GM21717 (cell line): ENCODE results near the gene RALGDS.
"Not testable (repeated sequence)": the region's sequence is repeated elsewhere in the genome, so short reads cannot be mapped to it uniquely, and the experiment has no call there.

Experiments
- ATAC-seq: cut with Tn5 transposase; IDR thresholded peaks from one replicate; pipeline ENCODE4 v1.9.1; 2021; ENCODE audit warnings: mild to moderate bottlenecking, moderate library complexity; ENCODE audit not compliant: unreplicated experiment

Gene RALGDS

DNA sequence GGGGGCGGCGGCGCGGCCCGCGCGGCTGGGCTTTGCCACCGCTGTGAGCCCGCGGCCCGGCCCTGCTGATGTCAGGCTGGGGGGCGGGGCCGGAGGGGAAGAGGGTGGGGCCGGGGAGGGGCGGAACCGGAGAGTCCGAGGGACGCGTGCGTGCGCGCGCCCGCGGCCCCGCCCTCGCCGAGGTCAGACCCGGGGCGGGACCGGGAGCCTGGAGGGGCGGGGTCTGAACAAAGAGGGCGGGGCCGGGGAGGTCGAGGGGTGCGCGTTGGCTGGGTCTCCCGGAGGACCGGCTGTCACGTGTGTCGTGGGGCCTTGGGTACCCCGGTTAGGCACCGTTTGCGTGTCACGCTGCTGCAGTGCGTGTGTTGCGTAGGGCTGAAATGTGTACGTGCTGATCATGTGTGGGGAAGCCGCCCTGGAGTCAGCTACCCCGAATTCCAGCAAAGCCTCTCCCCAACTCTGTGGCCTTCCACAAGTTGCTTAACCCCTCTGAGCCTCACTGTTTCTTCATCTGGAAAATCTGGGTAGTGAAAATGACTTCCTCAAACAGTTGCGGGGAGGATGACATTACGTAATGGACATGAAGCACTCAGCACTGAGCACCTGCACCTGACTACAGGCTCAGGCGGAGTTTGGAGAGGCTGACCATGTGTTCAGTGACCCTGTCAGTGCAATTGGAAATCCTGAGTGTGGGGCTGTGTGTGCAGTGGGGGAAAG, at the start of gene RALGDS:
Gene RALGDS (minus strand): TSS at position 43 of the 717 bp plus-strand sequence. CDS start 86 bp downstream, outside the sequence.
- peak; percentile 53 for ATAC-seq

DNA sequence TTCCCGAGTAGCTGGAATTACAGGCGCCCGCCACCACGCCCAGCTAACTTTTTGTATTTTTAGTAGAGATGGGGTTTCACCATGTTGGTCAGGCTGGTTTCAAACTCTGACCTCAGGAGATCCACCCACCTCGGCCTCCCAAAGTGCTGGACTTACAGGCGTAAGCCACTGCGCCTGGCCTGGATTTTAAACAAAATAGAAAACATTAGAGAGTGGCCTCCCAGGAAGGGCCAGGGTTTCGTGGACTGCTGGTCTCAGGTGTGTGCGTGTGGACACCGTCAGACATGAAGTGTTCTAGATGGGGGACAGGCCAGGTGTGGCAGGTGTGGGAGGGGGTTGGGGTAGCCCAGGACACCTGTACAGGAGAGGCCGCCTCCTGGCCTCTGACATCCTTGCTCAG, 49.7 kb upstream of the RALGDS start:
- ATAC-seq: no peak

DNA sequence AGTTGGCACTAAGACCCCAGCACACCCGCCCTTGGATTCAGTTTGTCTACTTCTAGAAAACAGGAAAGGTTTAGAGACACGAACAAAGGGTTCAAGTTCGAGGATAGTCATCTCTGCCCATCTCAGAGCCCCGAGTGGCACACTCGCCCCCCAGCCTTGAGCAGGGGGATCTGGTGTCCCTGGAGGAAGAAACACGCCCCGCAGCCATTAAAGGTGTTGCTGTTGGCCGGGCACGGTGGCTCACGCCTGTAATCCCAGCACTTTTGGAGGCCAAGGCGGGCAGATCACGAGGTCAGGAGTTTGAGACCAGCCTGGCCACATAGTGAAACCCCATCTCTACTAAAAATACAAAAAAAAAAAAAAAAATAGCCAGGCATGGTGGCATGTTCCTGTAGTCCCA, 48.6 kb upstream of the RALGDS start:
- ATAC-seq: not testable (repeated sequence)

DNA sequence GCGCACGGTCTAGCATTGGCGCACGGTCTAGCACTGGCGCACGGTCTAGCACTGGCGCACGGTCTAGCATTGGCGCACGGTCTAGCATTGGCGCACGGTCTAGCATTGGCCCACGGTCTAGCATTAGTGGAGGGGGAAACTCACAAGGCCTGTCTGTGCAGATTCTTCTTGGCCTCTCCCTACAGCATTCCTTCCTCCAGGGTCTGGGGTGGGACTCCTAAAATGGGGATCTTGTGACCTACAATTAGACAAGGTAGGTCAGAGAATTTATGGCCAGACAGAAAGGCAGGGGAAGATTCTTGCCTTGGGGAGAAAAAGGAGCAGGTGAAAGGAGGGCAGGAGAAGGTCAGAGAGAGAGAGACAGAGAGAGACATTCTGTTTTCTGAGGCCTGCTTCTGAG, 48.1 kb upstream of the RALGDS start:
- ATAC-seq: no peak

DNA sequence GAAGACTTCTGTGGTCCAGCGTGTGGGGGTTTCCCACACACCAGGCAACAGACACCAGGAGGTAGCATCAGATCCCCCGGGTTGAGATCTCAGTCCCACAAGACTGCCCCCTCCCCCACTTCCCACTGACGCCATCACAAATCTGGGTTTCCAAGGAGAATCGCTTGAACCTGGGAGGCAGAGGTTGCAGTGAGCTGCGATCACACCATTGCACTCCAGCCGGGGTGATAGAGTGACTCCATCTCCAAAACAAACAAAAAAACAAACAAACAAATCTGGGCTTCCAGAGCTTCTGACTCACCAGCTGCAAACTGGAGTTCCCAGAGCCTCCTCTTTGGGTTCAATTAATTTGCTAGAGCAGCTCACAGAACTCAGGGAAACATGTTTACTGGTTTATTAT, 47.4 kb upstream of the RALGDS start:
- ATAC-seq: no peak

DNA sequence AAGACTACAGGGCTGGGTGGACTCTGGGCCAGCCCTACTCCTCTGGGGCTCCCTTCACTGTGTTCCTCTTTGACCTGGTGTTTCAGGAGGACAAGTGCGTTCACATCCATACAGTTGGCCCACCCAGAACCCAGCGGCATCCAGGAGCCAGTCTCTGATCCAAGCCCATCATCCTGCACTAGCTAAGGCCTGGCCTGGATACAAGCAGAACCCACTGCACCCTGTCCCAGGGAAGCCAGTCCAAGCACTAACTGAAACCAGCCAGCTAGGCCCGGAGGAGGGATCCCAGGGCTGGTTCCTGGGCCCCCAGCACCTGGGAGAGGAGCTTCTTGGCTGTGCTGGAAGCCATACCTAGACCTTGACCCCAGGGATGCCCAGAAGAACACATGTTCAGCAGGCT, 46.7 kb upstream of the RALGDS start:
- no peak for ATAC-seq

DNA sequence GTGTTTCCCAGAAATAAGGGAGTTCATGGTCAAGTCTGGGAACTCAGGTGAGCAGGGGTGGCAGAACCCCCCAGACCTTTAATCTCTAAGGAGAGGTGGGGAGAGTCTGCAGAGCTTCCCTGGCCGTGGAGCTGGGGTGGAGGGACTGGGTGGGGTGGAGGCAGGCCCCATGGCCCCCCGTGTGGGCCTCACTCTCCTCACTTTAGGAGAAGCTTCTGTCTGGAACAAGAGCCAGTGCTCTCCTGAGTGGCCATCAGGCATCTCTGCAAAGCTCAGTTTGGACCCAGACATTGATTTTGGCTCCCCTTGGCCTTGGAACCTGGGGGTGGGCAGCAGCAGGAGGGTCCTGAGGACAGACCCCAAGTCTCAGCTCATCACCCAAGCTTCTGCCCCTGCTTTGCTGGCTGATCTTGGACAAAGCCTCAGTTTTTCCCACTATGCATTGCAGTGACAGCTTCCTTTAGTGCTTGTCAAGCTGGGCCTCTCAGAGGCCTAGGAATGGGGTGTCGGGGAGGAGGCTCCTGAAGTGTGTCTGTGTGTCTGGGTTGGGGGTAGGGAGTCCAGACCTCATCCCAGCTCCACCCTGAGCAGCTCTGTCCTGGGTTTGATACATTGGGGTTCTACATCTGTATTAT, 46.2 kb upstream of the RALGDS start:
- no peak for ATAC-seq

DNA sequence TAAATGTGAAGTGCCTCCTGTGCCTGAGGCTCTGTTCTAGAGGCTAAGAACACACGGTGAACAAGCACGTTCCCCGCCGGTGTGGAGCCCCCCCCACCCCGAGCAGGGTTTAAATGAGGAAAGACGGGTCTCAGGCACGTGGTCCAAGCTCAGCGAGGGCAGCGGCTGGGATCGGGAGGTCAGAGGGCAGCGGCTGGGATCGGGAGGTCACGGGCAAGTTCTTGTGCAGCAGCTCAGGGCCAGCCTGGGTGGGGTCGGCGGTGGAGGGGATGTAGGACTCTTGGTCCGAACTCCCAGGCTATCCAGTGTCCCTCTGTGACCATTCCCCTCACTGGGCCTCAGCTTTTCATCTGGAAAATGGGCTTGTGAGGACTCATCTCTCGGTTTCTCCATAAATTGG, 45.4 kb upstream of the RALGDS start:
- no peak for ATAC-seq

DNA sequence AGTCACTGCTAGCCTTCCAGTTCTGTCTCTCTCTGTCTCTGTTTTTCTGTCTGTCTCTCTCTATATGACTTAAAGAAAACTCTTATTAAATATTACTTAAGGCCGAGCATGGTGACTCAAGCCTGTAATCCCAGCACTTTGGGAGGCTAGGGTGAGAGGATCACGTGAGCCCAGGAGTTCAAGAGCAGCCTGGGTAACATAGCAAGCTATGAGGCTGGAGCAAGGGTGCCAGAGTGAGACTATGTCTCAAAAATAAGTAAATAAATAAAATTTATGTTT, 44.4 kb upstream of the RALGDS start:
- no peak for ATAC-seq

DNA sequence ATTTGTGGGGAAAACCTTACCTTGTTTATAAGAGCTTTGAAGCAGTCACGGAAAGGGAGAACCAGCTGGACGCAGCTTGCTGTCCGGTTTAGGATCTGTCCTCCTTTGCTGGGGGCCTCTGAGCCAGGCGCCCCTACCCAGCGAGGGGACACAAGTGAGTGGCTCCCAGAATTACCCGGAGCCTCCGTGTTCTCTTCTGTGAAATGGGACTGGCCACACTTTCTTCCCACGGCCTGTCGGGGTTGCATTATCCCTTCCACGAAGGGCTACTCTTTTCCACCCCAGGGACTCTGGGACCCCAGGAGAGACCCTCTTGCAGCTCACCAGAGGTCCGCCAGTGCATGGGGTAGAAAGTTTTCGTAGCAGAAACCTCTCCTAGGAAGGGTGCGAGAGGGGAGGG, 43.2 kb upstream of the RALGDS start:
- no peak for ATAC-seq

DNA sequence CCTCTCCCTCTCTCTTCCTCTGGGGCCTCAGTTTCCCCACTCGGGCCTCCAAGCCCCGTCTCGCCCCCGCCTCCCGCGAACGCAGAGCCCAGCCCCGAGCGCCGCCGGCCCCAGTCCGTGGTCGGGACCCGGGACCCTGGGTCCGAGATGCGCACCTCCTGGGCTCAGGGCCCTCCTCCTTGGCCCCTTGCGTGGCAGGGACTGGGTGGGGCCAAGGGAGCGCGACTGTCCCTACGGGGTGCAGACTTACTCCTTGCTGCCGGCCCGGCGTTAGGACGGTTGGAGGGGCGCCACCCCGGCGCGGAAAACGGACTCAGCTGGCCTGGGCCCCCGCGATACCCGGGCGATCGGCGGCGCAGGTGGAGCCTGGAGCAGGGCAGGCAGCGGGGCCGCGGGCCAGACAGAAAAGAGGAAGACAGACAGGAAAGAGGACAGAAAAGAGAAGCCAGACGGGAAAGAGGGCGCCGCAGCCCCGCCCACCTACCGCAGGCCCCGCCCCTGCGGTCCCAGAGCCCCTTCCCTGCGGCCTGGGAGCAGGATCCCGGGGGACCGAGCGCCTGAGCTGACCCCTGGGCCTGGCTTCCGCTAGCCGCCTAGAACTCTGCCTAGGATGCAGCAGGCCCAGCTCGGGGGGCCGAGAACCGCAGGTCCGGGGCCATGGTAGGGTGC, 42.6 kb upstream of the RALGDS start, which contains the start of gene GBGT1:
Gene GBGT1 (minus strand): TSS at position 411 of the 669 bp plus-strand sequence. CDS start 1,502 bp downstream, outside the sequence.
- no peak for ATAC-seq

DNA sequence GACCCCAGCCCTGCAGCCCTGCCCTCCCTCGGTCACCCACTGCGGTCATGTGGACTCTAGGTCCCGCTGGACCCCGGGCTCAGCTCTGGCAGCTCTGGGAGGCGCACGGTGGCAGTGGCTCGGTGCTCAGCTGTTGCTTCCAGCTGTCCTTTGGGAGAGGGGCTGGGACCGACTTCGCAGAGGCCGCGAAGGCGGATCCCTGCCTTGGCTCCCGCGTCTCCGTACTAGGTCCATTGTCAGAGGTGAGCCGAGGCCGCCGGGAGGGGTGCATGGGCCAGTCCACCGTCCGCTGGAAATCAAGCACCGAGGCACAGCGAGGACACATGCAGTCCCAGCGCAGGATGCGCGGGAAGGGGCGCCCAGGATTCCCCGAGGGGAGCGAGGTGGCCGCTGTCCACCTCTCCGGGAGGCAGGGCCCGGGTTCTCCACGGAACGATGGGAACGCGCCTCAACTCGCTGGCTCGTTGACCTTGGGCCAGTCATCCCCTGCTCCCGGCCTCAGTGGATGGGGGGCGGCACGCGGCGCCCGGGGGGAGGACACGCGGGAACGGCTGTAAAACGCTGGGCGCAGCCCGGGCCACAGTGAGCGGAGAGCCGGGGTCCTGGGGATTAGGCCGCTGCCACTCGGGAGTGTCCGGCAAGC, 41.9 kb upstream of the RALGDS start:
- no peak for ATAC-seq

DNA sequence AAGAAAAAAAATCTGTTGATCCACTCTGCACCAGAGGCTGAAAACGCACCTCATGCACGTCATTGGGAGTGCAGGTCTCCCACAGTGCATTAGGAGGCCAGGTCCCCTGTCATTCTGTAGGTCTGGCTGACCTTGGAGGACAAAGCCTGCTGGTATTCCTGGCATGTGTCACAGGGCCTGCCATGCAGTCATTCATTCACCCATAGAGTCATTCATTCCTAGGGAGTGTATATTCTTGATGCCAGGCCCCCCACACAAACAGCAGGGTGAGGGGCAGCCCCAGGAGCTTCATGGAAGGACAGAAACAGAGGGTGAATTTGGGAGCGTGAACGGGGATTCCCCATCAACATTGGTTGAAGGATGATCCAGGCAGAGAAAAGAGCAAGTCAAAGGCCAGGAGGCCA, 40.5 kb upstream of the RALGDS start:
- ATAC-seq: no peak

DNA sequence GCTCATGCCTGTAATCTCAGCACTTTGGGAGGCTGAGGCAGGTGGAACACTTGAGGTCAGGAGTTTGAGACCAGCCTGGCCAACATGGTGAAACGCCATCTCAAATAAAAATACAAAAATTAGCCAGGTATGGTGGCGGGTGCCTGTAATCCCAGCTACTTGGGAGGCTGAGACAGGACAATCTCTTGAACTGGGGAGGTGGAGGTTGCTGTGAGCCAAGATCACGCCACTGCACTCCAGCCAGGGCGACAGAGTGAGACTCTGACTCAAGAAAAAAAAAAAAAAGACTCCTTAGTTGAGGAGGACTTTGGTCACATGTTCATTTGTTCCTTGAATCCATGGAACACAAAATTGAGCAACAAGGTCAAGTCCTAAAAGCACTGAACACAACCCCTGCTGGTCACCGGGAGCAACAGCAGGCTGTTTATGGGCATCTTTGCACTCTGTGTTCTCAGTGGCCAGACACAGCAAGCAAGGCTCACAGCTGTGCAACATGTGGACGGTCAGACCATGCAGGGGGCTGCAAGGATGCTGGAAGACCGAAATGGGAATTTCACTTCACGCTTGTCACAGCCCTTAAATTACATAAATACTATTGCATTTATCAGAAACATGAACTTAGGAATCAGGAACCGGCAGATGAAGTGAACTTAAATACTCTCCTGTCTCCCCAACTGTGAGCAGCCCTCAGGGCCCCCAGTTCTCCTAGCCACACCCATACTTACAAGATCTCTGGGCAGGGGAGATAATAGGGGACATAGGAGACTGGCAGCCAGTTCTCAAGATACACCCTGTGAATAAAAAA, 39.9 kb upstream of the RALGDS start:
- ATAC-seq: no peak

DNA sequence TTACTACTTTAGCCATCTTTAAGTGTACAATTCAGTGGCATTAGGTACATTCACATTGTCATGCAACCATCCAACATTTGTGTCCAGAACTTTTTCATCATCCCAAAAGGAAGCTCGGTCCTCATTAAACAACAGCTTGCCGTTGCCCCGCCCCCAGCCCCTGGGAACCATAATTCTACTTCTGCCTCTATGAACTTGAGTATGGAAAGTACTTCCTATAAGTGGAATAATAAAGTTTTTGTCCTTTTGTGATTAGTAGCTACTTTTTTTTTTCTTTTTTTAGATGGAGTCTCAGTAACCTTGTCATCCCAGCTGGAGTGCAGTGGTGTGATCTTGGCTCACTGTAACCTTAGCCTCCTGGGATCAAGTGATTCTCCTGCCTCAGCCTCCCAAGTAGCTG, 37.7 kb upstream of the RALGDS start:
- no peak for ATAC-seq

DNA sequence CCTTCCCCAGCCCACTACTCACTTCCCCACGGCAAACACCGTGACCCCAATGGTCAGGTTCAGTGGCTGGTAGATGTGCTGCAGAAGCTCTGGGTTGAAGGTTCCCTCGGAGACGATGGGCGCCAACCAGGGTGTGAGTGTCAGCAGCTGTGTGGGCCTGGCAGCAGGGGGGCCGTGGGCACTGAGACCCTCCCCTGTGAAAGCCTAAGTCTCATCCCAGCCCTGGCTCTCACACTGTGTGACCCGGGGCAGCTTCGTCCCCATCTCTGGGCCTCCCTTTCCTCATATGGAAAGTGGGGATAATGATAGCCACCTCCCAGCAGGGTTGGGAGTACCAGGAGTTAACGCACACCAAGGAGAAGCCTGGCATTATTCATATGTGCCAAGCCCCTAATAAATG, 34.1 kb upstream of the RALGDS start:
- no peak for ATAC-seq

DNA sequence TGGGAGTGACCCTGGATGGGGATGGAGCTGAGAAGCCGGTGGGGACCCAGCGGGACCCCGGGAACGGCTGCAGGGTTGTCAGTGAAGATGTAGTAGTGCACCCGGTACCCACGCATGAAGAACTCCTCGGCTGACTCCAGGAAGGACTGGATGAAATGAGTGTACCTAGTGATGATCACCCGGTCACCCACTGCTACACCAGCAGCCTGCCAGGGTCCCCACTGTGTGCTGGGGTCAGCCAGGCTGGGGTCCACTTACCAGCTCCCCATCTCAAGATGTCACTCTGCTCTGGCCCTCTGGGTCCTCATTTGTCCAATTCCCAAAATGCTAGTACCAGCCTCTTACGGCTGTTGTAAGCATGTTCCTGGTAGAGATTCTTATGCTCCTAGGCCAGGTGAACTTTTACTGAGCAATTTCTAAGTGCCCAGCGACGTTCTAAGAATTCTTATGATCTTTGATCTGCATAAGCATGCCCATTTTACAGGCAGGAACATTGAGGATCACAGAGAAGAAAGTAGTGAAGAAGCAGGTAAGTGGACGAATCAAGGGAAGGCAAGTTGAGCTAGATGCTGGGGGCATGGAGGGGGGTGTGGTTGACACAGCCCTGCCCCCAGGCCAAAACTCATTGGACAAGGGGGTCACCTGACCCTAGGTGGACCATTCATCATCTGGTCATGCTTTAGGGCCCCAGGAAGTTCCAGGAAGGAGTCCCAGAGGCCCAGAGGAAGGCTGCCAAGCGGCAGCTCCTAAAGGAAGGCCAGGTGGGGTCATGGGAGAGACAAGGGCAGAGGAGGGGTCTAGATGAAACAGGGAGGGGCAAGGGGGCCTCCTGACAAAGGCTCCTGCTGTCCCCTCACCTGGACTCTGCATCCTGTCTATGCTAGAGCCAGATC, 33.3 kb upstream of the RALGDS start:
- ATAC-seq: no peak

DNA sequence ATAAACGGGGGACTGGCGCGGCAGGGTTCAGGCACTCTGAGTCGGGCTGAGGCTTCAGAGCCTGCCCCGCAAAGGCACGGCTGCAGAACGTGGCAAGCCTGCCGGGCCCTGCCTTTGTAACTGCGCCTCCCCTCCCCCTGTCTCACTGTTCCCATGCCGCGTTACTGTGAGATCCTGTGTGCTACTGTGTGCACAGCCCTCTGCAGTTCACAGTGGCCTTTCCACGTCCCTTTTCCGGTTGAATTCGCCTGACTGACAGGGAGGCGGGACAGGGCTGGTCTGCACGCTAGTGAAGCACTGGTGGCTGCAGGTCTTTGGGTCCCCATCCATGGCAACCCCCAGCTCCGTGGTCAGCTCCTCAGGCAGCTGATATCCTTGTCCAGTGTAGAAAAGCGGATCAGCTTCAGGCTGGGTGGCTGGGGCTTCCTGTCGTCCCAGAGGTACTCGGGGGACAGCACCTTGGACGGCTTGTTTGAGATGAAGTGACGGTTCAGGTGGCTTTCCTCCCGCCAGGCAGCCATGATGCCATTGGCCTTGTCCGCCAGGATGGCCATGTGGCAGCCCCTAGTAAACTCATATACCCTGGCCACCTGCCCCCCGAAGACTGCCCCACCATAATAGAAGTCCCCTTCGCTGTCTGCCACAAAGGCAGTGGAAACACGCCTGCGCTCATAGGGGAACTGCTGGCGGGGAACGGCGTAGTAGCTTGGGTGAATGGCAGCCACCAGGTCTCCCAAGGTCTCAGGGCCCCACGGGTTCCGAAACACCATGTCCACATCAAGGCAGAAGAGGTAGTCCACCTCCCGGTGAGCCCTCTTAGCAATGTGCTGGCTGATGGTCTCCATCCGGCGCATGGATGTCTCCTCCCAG, 32.4 kb upstream of the RALGDS start:
- no peak for ATAC-seq
